ENCODE data around the gene SHISAL2A.

DNA sequence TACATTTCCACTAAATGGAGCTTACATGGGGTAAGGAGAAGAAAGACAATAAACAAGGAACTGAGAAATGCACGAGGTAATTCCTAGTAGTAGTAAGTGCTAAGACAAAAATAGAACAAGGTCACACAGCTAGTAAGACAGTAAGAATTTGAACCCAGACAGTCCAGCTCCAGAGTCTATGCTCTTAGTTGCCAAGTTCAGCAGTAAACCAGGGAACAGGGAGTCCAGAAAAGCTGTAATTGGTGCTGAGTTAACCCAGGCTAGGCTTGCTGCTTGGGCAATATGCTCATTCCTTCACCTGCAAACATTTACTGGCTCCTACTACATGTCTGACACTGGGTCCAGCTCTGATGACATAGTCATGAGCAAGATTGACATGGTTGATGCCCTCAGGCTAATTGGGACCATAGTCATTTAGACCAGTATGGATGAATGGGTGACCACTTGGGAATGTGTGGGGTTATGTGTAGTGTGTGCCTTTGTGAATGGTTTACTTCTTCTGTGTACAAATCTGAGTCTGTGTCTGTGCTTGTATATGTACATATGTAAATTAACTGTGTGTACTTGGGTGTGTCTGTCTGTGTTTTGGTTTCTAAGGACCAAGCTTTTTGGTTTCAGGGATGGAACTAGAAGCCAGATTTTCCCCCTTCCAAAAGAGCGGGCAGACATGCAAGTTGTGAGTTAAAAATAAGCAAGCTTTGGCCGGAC lies 28.8 kb upstream of the SHISAL2A start:
- TF ChIP-seq POLR2A (IDR thresholded peaks at IDR 0.05; ENCODE audit: low read depth, low read length) (no peak), POLR2AphosphoS5 (IDR thresholded peaks at IDR 0.05; ENCODE audit: low read depth, low read length) (no peak), PAX5 (IDR thresholded peaks at IDR 0.05; ENCODE audit: insufficient read depth, low read length, severe bottlenecking) (no peak), POU2F2 (IDR thresholded peaks at IDR 0.05; ENCODE audit: low read depth, low read length) (no peak), TAF1 (IDR thresholded peaks at IDR 0.05; ENCODE audit: low read depth, low read length) (no peak), SPI1 (IDR thresholded peaks at IDR 0.05; ENCODE audit: low read depth, low read length) (peak; percentile 78)

Data from GM12891 (cell line).